MM.1S (cell line): ENCODE measurements around the gene RHEB.

Experiments used
- DNase-seq: peaks from one replicate; pipeline ENCODE4 v3.0.0-alpha.2; 2015
- H2AFZ ChIP-seq: fragments of 300-600 bp; sonication (generic); 2 replicates; pipeline ENCODE4 v1.6.0; 2016; ENCODE audit warnings: antibody characterized with exemption, low read length
- H3F3A ChIP-seq: fragments of 300-600 bp; sonication (generic); 2 replicates; pipeline ENCODE4 v1.6.1; 2016; ENCODE audit warnings: mild to moderate bottlenecking, antibody characterized with exemption, low read length, moderate library complexity, mixed read lengths; ENCODE audit not compliant: insufficient read depth
- H3K27ac ChIP-seq: fragments of 300-600 bp; sonication (generic); 2 replicates; pipeline ENCODE4 v1.5.1; 2016; ENCODE audit warnings: mild to moderate bottlenecking, low read length
- H3K27me3 ChIP-seq: fragments of 300-600 bp; sonication (generic); replicated peaks from 2 replicates; pipeline ENCODE4 v1.6.0; 2016; ENCODE audit warnings: low read length; ENCODE audit not compliant: insufficient read depth
- H3K36me3 ChIP-seq: fragments of 300-600 bp; sonication (generic); replicated peaks from 2 replicates; pipeline ENCODE4 v1.6.1; 2016; ENCODE audit warnings: mild to moderate bottlenecking, low read length, mixed read lengths; ENCODE audit not compliant: insufficient read depth
- H3K4me1 ChIP-seq: fragments of 300-600 bp; sonication (generic); 2 replicates; pipeline ENCODE4 v1.6.1; 2016; ENCODE audit warnings: low read length, mixed read lengths
- H3K4me2 ChIP-seq: fragments of 300-600 bp; sonication (generic); 2 replicates; pipeline ENCODE4 v1.6.0; 2016; ENCODE audit warnings: low read depth, low read length
- H3K4me3 ChIP-seq: fragments of 300-600 bp; sonication (generic); 2 replicates; pipeline ENCODE4 v1.5.1; 2016; ENCODE audit warnings: low read length, mixed read lengths
- H3K79me2 ChIP-seq: fragments of 300-600 bp; sonication (generic); 2 replicates; pipeline ENCODE4 v1.6.1; 2016; ENCODE audit warnings: mixed run types, low read length, mixed read lengths
- H3K9ac ChIP-seq: fragments of 300-600 bp; sonication (generic); 2 replicates; pipeline ENCODE4 v1.6.1; 2016; ENCODE audit warnings: low read length, mixed read lengths
- H3K9me2 ChIP-seq: fragments of 300-600 bp; sonication (generic); replicated peaks from 2 replicates; pipeline ENCODE4 v1.6.1; 2016; ENCODE audit warnings: mild to moderate bottlenecking, low read length, mixed read lengths; ENCODE audit not compliant: insufficient read depth
- H3K9me3 ChIP-seq: fragments of 300-600 bp; sonication (generic); replicated peaks from 2 replicates; pipeline ENCODE4 v1.6.1; 2016; ENCODE audit warnings: mild to moderate bottlenecking, low read length, mixed read lengths; ENCODE audit not compliant: insufficient read depth
- H4K20me1 ChIP-seq: fragments of 300-600 bp; sonication (generic); 2 replicates; pipeline ENCODE4 v1.6.1; 2016; ENCODE audit warnings: mild to moderate bottlenecking, low read length, moderate library complexity, mixed read lengths; ENCODE audit not compliant: insufficient read depth
- EZH2 ChIP-seq: fragments of 300-600 bp; sonication (generic); optimal IDR thresholded peaks from 2 replicates; pipeline ENCODE3; 2017; ENCODE audit warnings: low read depth, mild to moderate bottlenecking, antibody characterized with exemption, low read length, mixed read lengths
- EZH2phosphoT487 ChIP-seq: fragments of 300-600 bp; sonication (generic); IDR thresholded peaks from 2 replicates; pipeline ENCODE4 v1.6.1; 2018; ENCODE audit warnings: antibody characterized with exemption, low read length
- TF ChIP-seq, protein P1 (sequence below): fragments of 300-600 bp; sonication (generic); IDR thresholded peaks from 2 replicates; pipeline ENCODE4 v1.5.1; 2016; ENCODE audit warnings: antibody characterized with exemption, low read length, mixed read lengths

Gene RHEB

DNA sequence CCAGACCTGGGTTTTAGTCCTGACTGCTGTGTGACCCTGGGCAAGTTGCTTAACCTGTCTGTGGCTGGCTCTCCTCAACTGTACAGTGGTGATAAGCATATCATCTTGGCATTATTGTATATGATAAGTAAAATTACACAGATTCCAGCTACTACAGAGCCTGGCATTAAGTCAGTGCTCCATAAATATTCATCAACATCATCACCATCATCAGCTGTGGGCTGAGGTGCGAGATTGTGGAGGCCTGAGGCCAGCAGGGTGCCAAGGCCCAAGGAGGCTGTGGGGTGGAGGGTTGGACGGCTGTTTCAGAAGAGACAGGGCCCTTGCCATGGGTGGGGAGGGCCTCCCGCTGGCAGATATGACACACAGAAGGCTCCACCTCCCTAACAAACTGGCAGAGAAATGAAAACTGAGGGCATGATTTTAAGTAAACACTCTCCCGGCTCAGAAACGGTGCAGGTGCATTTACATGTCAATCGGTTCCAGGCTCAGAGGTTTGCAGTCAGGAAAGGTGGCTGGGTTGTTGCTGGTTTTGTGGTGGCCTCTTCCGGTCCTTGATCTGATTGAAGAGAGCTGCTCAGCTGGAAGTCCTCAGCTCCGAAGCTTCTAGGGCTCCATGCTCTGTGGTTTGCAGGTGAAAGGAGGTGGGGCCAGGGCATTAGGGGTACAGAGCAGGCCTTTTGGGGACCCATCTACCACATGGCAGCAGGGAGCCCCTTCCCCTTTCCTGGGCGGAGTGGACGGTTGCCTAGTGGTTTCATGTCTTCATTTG lies 89.9 kb downstream of the RHEB start:
- H3K4me2 ChIP-seq: peak overlapping the region; percentile 76
- peak; percentile 97 for DNase-seq
- H2AFZ ChIP-seq: peak overlapping the region; percentile 80

DNA sequence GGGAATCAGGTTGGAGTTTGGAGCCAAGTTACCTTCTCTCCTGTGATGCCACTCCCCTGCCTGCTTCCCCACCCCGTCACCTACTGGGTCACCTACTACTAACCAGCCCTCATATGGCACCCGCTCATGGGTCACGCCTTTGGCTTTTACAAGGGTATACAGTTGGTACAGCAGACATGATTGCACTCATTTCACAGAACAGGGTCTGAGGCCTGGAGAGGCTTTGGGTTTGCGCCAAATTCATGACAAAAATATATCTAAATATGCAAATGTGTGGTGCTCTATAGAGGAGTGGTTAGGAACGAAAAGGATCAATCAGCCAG lies 90.5 kb downstream of the RHEB start:
- H3K4me2 ChIP-seq: peak overlapping the region; percentile 76
- no peaks in the 10 kb centered on the region for H3K9me3 ChIP-seq
- H4K20me1 ChIP-seq: no peaks in the 10 kb centered on the region
- no peaks in the 10 kb centered on the region for H3K9me2 ChIP-seq
- DNase-seq: no peak
- H3K4me3 ChIP-seq: peak overlapping the region; percentile 19
- H3K9ac ChIP-seq: peak overlapping the region; percentile 25; the same call in 1 of the 2 replicates
- TF ChIP-seq, protein P1, sequence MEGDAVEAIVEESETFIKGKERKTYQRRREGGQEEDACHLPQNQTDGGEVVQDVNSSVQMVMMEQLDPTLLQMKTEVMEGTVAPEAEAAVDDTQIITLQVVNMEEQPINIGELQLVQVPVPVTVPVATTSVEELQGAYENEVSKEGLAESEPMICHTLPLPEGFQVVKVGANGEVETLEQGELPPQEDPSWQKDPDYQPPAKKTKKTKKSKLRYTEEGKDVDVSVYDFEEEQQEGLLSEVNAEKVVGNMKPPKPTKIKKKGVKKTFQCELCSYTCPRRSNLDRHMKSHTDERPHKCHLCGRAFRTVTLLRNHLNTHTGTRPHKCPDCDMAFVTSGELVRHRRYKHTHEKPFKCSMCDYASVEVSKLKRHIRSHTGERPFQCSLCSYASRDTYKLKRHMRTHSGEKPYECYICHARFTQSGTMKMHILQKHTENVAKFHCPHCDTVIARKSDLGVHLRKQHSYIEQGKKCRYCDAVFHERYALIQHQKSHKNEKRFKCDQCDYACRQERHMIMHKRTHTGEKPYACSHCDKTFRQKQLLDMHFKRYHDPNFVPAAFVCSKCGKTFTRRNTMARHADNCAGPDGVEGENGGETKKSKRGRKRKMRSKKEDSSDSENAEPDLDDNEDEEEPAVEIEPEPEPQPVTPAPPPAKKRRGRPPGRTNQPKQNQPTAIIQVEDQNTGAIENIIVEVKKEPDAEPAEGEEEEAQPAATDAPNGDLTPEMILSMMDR: no peak
- TF ChIP-seq EZH2: no peak
- TF ChIP-seq EZH2phosphoT487: no peak
- no peaks in the 10 kb centered on the region for H3K79me2 ChIP-seq
- no peaks in the 10 kb centered on the region for H3K27me3 ChIP-seq
- H2AFZ ChIP-seq: peak overlapping the region; percentile 80
- H3K36me3 ChIP-seq: no peaks in the 10 kb centered on the region
- H3F3A ChIP-seq: peaks cover 16% of the 10 kb centered on the region
- H3K4me1 ChIP-seq: peaks cover 18% of the 10 kb centered on the region
- peak overlapping the region; percentile 79 for H3K27ac ChIP-seq

More for the DNA sequence above, 89.9 kb downstream of the RHEB start:
- TF ChIP-seq EZH2phosphoT487 (no peak), EZH2 (no peak)
- TF ChIP-seq, protein P1: no peak
- H4K20me1 ChIP-seq: no peaks in the 10 kb centered on the region
- H3K36me3 ChIP-seq: no peaks in the 10 kb centered on the region
- H3K4me1 ChIP-seq: peaks cover 18% of the 10 kb centered on the region
- peak overlapping the region; percentile 19 for H3K4me3 ChIP-seq
- peak overlapping the region; percentile 25; the same call in 1 of the 2 replicates for H3K9ac ChIP-seq
- peak overlapping the region; percentile 79 for H3K27ac ChIP-seq
- peaks cover 16% of the 10 kb centered on the region for H3F3A ChIP-seq
- no peaks in the 10 kb centered on the region for H3K9me3 ChIP-seq
- H3K27me3 ChIP-seq: no peaks in the 10 kb centered on the region
- H3K9me2 ChIP-seq: no peaks in the 10 kb centered on the region
- H3K79me2 ChIP-seq: no peaks in the 10 kb centered on the region

DNA sequence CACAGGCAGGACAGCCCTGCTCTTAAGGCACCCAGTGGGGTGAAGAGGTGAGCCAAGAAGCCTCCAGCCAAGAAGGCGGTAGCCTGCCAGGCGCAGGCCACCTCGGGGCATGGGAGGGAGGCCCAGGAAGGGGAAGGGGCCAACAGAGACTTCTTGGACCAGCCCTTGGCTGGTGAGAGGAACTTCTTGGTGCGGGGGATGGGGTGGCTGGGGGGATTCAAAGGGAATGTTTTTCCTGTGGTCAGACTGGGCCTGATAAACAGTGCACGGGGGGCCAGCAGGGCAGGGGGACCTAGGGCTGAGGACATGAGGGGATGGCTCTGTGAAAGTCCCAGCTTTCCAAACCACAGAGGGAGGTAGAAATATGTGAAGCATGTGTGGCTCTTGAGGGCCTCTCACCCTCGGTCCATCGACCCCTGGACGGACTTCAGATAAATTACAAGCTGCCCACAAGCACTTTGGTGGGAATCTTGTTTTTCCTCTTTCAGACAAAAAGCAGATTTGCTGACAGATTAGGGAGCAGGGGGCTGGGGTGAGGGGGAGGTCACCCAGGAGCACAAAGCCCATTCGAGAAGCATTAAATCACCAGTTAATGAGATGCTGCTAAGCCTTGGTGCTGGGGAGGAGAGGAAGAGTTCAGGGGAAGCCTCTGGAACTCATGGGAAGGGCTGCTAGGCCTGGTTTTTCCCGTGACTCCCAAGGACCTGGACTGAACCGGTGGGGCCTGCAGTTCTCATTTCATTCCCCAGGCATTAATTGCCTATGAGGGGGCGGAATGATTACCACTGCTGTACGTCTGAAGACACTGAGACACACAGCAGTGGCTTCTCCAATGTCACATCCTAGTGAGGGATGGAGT lies 91.1 kb downstream of the RHEB start:
- H3K36me3 ChIP-seq: no peaks in the 10 kb centered on the region
- H3K79me2 ChIP-seq: no peaks in the 10 kb centered on the region
- TF ChIP-seq, protein P1: no peak
- TF ChIP-seq EZH2phosphoT487 (no peak), EZH2 (no peak)
- peak overlapping the region; percentile 79; the same call in 1 of the 2 replicates for H3K27ac ChIP-seq
- peaks cover 18% of the 10 kb centered on the region for H3K4me1 ChIP-seq
- peak overlapping the region; percentile 19; the same call in 1 of the 2 replicates for H3K4me3 ChIP-seq
- no peaks in the 10 kb centered on the region for H3K9me2 ChIP-seq
- 0 out of 2 replicates have a peak overlapping the region, but pooled peaks have one; percentile 80 for H2AFZ ChIP-seq
- DNase-seq: no peak
- H3K27me3 ChIP-seq: no peaks in the 10 kb centered on the region
- no peaks in the 10 kb centered on the region for H4K20me1 ChIP-seq
- H3K9me3 ChIP-seq: no peaks in the 10 kb centered on the region
- peaks cover 16% of the 10 kb centered on the region for H3F3A ChIP-seq
- peak overlapping the region; percentile 76; the same call in 1 of the 2 replicates for H3K4me2 ChIP-seq
- H3K9ac ChIP-seq: no peak overlapping the region
